HCT116 (cell line): ENCODE results near the gene SHTN1. TPM values are rescaled to one million over a fixed set of nuclear protein-coding genes. Genes with fewer than 3 reads are reported as not detected.

ENCODE experiments used
- ATAC-seq: fragments of 200-7000 bp; cut with Tn5 transposase; 2 replicates; pipeline ENCODE4 v1.9.1; 2020; ENCODE audit warnings: mild to moderate bottlenecking, moderate library complexity
- BruUV-seq: library from RNA; stranded (reverse); fragments of 400-500 nt; replicated peaks from 2 replicates; lab custom pipeline; 2021; lab: Mats Ljungman, UMichigan
- CTCF ChIA-PET: fragments of 300-600 bp; sonication (Branson Sonifier 250); formaldehyde crosslinking; loops from one replicate; lab custom pipeline; 2021; ENCODE audit warnings: antibody characterized with exemption; lab: Charles Lee
- POLR2A ChIA-PET: fragments of 300-600, 350-600 bp; sonication (Branson Sonifier 250); formaldehyde crosslinking; loops from one replicate; lab custom pipeline; 2021; ENCODE audit warnings: antibody characterized with exemption; lab: Charles Lee
- RAD21 ChIA-PET, 2 experiments: fragments of 300-600 bp; sonication (Branson Sonifier 250); formaldehyde crosslinking; loops; one replicate each; lab custom pipeline; 2023; ENCODE audit warnings: low total read pairs in 2 of 2; ENCODE audit not compliant: uncharacterized antibody in 2 of 2, unreplicated experiment in 2 of 2, low non-redundant PET in 1 of 2; lab: Charles Lee
- DNase-seq: peaks from one replicate; pipeline ENCODE4 v3.0.0-alpha.2; 2010; ENCODE audit warnings: low read depth, low spot score
- H2AFZ ChIP-seq: fragments of 200-600 bp; shearing (Covaris generic), sonication (generic); 2 replicates; pipeline ENCODE4 v1.6.1; 2017; ENCODE audit warnings: low read depth, mixed run types, mixed read lengths, antibody characterized with exemption, low read length; ENCODE audit not compliant: poor library complexity, severe bottlenecking
- H3K27ac ChIP-seq: 2 replicates; pipeline ENCODE4 v1.5.1; 2012; ENCODE audit warnings: low read depth, low read length
- H3K27me3 ChIP-seq: fragments of 200-600 bp; sonication (generic); 2 replicates; pipeline ENCODE4 v1.6.1; 2016; ENCODE audit warnings: mixed run types, low read length, mixed read lengths; ENCODE audit not compliant: insufficient read depth
- H3K36me3 ChIP-seq, 2 experiments: fragments of 200-500 bp in 1 of 2; fragments of 200-600 bp in 1 of 2; sonication (Bioruptor generic) in 1 of 2; sonication (generic) in 1 of 2; 2 replicates each; pipeline versions ENCODE4 v1.5.1 to v1.6.1; 2014 to 2016; ENCODE audit warnings: low read length in 2 of 2, inconsistent platforms in 1 of 2, mixed read lengths in 1 of 2, mixed run types in 1 of 2; ENCODE audit not compliant: insufficient read depth in 2 of 2, control insufficient read depth in 1 of 2
- H3K4me1 ChIP-seq, 2 experiments: fragments of 200-600 bp in 1 of 2; sonication (generic) in 1 of 2; 2 replicates each; pipeline versions ENCODE4 v1.5.1 to v1.6.1; 2012 to 2017; ENCODE audit warnings: low read length in 2 of 2, inconsistent platforms in 1 of 2, mild to moderate bottlenecking in 1 of 2, mixed read lengths in 1 of 2, mixed run types in 1 of 2, moderate library complexity in 1 of 2; ENCODE audit not compliant: insufficient read depth in 2 of 2, control insufficient read depth in 1 of 2
- H3K4me2 ChIP-seq: fragments of 200-600 bp; sonication (generic); 2 replicates; pipeline ENCODE4 v1.6.1; 2017; ENCODE audit warnings: mixed run types, low read length, mixed read lengths
- H3K4me3 ChIP-seq, 2 experiments: fragments of 200-600 bp in 1 of 2; sonication (generic) in 1 of 2; replicated peaks in 1 of 2; 2 replicates each; pipeline ENCODE4 v1.5.1; 2011 to 2016; ENCODE audit warnings: low read length in 2 of 2, control low read depth in 1 of 2, low read depth in 1 of 2, mild to moderate bottlenecking in 1 of 2, mixed read lengths in 1 of 2, mixed run types in 1 of 2
- H3K79me2 ChIP-seq: fragments of 200-600 bp; sonication (generic); 2 replicates; pipeline ENCODE4 v1.6.1; 2017; ENCODE audit warnings: mild to moderate bottlenecking, mixed run types, low read length, moderate library complexity, mixed read lengths; ENCODE audit not compliant: insufficient read depth
- H3K9ac ChIP-seq: fragments of 200-600 bp; sonication (generic); 2 replicates; pipeline ENCODE4 v1.6.1; 2016; ENCODE audit warnings: low read length, mixed read lengths
- H3K9me2 ChIP-seq: fragments of 200-600 bp; sonication (generic), shearing (Covaris generic); 2 replicates; pipeline ENCODE4 v1.6.1; 2017; ENCODE audit warnings: mixed run types, mild to moderate bottlenecking, moderate library complexity; ENCODE audit not compliant: insufficient read depth
- H3K9me3 ChIP-seq, 2 experiments: fragments of 200-500 bp in 1 of 2; fragments of 200-600 bp in 1 of 2; sonication (Bioruptor generic) in 1 of 2; sonication (generic) in 1 of 2; 2 replicates each; pipeline ENCODE4 v1.6.1; 2014 to 2017; ENCODE audit warnings: low read length in 2 of 2, mixed read lengths in 2 of 2, inconsistent platforms in 1 of 2, low read depth in 1 of 2, mild to moderate bottlenecking in 1 of 2, mixed run types in 1 of 2, moderate library complexity in 1 of 2; ENCODE audit not compliant: control insufficient read depth in 1 of 2, insufficient read depth in 1 of 2
- H4K20me1 ChIP-seq: fragments of 200-600 bp; sonication (generic), shearing (Covaris generic); 2 replicates; pipeline ENCODE4 v1.6.1; 2017; ENCODE audit warnings: mixed run types, mild to moderate bottlenecking, moderate library complexity; ENCODE audit not compliant: insufficient read depth
- CBX3 ChIP-seq: IDR thresholded peaks from 2 replicates; pipeline ENCODE4 v1.6.1; 2012; ENCODE audit warnings: low read depth
- CEBPB ChIP-seq: IDR thresholded peaks from 2 replicates; pipeline ENCODE4 v1.6.1; 2012; ENCODE audit warnings: low read depth
- EGR1 ChIP-seq: IDR thresholded peaks from 2 replicates; pipeline ENCODE4 v1.6.1; 2012; ENCODE audit warnings: low read depth
- FOSL1 ChIP-seq: IDR thresholded peaks from 2 replicates; pipeline ENCODE4 v1.6.1; 2012; ENCODE audit warnings: low read depth
- POLR2A ChIP-seq: IDR thresholded peaks from 2 replicates; pipeline ENCODE4 v1.7.0; 2011; ENCODE audit warnings: borderline replicate concordance; ENCODE audit not compliant: insufficient read depth, insufficient read length; ENCODE audit errors: extremely low read depth
- SIN3A ChIP-seq: IDR thresholded peaks from 2 replicates; pipeline ENCODE4 v1.6.1; 2012; ENCODE audit warnings: low read depth
- SP1 ChIP-seq: IDR thresholded peaks from 2 replicates; pipeline ENCODE4 v1.6.1; 2012; ENCODE audit warnings: low read depth
- SRF ChIP-seq: IDR thresholded peaks from 2 replicates; pipeline ENCODE4 v1.6.1; 2012; ENCODE audit warnings: low read depth
- ZFX ChIP-seq: fragments of 450-650 bp; IDR thresholded peaks from 2 replicates; pipeline ENCODE4 v1.6.1; 2017
- intact Hi-C: fragments of 100-400 bp; cut with micrococcal nuclease; formaldehyde crosslinking; loops from 2 replicates; pipeline ENCODE4 v1.10.0; 2022
- total RNA-seq: library from RNA; stranded (reverse); gene quantifications from one replicate; pipeline ENCODE4 v1.2.1, GENCODE V29; 2021; ENCODE audit not compliant: unreplicated experiment
- TF ChIP-seq, protein P1 (sequence below): IDR thresholded peaks from 2 replicates; pipeline ENCODE4 v1.6.1; 2012; ENCODE audit warnings: low read depth
- TF ChIP-seq, protein P2 (sequence below): IDR thresholded peaks from 2 replicates; pipeline ENCODE4 v1.6.1; 2012

The SHTN1 gene
- total RNA-seq, 1 experiment from 2014 or later = 64.0 TPM

DNA sequence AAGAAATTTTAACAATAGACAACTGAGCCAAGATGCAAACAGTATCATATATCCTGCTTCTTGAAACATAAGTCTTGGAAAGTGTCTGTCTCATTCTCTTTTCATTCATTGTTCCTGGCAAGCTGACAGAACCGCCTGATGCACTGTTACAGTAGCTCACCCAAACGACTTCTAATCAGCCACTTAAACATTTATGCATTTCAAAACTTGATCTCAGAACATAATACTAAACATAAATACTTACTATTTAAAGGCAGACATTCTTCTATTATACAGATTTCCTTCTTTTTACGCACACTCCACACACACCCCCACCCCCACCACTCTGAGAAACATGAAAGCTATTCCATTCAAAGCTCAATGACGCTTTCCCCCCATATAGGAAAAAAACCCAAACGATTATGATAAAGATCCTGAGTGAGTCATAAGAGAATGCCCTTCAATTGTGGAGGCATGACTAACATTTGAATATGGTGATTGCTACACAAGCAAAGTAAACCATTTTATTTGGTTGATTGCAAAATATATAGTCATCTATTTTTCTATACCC, 30.5 kb downstream of the SHTN1 start:
- DNase-seq (peak; percentile 7), ATAC-seq (no peak)
- TF ChIP-seq SRF (no peak), ZFX (no peak), SP1 (no peak), CEBPB (0 out of 2 replicates have a peak, but pooled peaks have one; percentile 18)
- TF ChIP-seq, protein P1, sequence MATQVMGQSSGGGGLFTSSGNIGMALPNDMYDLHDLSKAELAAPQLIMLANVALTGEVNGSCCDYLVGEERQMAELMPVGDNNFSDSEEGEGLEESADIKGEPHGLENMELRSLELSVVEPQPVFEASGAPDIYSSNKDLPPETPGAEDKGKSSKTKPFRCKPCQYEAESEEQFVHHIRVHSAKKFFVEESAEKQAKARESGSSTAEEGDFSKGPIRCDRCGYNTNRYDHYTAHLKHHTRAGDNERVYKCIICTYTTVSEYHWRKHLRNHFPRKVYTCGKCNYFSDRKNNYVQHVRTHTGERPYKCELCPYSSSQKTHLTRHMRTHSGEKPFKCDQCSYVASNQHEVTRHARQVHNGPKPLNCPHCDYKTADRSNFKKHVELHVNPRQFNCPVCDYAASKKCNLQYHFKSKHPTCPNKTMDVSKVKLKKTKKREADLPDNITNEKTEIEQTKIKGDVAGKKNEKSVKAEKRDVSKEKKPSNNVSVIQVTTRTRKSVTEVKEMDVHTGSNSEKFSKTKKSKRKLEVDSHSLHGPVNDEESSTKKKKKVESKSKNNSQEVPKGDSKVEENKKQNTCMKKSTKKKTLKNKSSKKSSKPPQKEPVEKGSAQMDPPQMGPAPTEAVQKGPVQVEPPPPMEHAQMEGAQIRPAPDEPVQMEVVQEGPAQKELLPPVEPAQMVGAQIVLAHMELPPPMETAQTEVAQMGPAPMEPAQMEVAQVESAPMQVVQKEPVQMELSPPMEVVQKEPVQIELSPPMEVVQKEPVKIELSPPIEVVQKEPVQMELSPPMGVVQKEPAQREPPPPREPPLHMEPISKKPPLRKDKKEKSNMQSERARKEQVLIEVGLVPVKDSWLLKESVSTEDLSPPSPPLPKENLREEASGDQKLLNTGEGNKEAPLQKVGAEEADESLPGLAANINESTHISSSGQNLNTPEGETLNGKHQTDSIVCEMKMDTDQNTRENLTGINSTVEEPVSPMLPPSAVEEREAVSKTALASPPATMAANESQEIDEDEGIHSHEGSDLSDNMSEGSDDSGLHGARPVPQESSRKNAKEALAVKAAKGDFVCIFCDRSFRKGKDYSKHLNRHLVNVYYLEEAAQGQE = no peak
- H3K27ac ChIP-seq = no peak overlapping the region
- POLR2A ChIA-PET = no interaction called here
- H4K20me1 ChIP-seq = no peaks in the 10 kb centered on the region; the same call in 1 of the 2 replicates
- H2AFZ ChIP-seq = no peak overlapping the region
- H3K9ac ChIP-seq = no peak overlapping the region
- no peak overlapping the region for H3K4me2 ChIP-seq
- RAD21 ChIA-PET = no interaction called here
- peaks cover 0 to 9% of the 10 kb centered on the region in 2 experiments; a peak in 2 of 4 replicates for H3K4me1 ChIP-seq
- H3K36me3 ChIP-seq = peaks cover 2 to 12% of the 10 kb centered on the region in 2 experiments; a peak in 1 of 4 replicates
- CTCF ChIA-PET = no interaction called here
- no TSS peak for BruUV-seq
- no peak overlapping the region for H3K4me3 ChIP-seq
- H3K27me3 ChIP-seq = no peaks in the 10 kb centered on the region
- no peaks in the 10 kb centered on the region for H3K9me3 ChIP-seq
- H3K9me2 ChIP-seq = no peaks in the 10 kb centered on the region
- intact Hi-C loops = no loop called here
- peaks cover 49% of the 10 kb centered on the region for H3K79me2 ChIP-seq

DNA sequence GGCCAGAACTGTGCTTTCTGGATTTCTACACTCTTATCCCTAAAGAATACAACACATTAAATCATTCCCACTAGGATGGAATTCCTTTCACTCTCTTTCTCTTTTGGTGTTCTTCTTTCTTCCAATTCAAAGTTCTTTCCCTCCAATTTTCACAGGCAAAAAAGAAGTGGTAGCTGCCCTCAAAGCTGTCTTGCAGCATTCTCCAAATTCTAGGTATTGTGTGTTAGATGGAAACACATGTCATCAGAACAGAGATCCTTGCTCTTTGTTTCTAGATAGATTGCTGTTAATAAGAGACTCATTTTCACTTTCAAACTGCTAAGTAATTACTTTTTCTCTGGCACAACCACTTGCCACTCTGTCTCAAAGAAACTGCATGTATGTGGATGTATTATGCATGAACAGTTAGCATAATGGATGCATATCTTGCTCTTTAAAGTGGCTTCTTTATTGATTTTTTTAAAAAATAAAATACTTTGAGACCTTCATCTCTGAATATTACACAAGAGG, 31.0 kb downstream of the SHTN1 start:
- peaks cover 0 to 9% of the 10 kb centered on the region in 2 experiments; a peak in 2 of 4 replicates for H3K4me1 ChIP-seq
- H3K9me3 ChIP-seq = no peaks in the 10 kb centered on the region
- POLR2A ChIA-PET = no interaction called here
- DNase-seq = no peak
- no peak overlapping the region for H3K4me3 ChIP-seq
- no peak overlapping the region for H2AFZ ChIP-seq
- H3K4me2 ChIP-seq = no peak overlapping the region
- TSS peak; percentile 4 for BruUV-seq
- H3K27me3 ChIP-seq = no peaks in the 10 kb centered on the region
- TF ChIP-seq SIN3A (no peak), CBX3 (no peak), EGR1 (no peak), FOSL1 (no peak), POLR2A (no peak), SRF (no peak)
- TF ChIP-seq, protein P2, sequence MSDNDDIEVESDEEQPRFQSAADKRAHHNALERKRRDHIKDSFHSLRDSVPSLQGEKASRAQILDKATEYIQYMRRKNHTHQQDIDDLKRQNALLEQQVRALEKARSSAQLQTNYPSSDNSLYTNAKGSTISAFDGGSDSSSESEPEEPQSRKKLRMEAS = no peak
- TF ChIP-seq, all 23 proteins: peak for 0
- ChIA-PET CTCF (no interaction called here), RAD21 (no interaction called here)
- Histone ChIP-seq H3K9ac (no peak overlapping the region), H3K79me2 (peaks cover 47% of the 10 kb centered on the region), H3K9me2 (no peaks in the 10 kb centered on the region), H3K27ac (no peak overlapping the region), H4K20me1 (no peaks in the 10 kb centered on the region), H3K36me3 (peaks cover 2 to 12% of the 10 kb centered on the region in 2 experiments; a peak in 1 of 4 replicates)
- no peak for ATAC-seq
- intact Hi-C loops = no loop called here
